Measurements from ENCODE around the gene GZMM.

The GZMM gene

DNA sequence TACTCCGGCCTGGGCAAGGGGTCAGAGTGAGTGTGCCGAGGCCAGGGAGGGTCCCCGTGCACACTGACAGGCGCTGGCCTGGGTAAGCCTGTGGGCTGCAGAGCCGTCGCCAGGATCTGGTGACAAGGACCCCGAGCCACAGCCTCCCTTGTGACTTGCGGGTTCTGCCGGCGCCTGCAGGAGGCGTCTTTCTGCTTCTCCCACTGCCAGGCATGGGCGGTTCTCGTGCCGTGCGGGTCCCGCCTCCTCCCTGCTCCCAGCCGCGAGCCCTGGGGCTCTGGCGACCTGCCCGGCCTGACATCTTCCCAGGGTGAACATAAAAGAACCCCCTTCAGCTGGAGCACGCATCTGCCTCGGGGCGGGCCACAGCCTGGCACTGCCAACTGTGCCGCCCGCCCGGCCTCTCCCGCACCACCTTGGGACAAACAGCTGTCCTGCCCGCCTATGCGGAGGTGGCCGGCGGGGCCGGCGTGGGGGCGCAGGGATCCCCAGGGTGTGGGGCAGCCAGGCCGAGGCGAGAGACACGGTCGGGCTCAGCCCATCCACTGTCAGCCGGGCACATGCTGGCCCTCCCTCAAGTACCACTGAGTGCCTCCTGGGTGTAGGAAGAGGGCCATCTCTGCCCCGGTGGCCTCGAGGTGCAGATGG, 44.4 kb downstream of the GZMM start (continued):
- TF ChIP-seq ZNF623 (tag by site-specific recombination; IDR thresholded peaks at IDR 0.05) (0 out of 2 replicates have a peak, but pooled peaks have one; percentile 13), ZXDB (tag by site-specific recombination; IDR thresholded peaks at IDR 0.05) (peak; percentile 41), ZNF214 (tag by site-specific recombination; IDR thresholded peaks at IDR 0.05; ENCODE audit: borderline replicate concordance) (no peak), ZNF473 (tag by site-specific recombination; IDR thresholded peaks at IDR 0.05) (no peak), ZSCAN30 (tag by site-specific recombination; IDR thresholded peaks at IDR 0.05) (no peak), YY1 (tag by site-specific recombination; IDR thresholded peaks at IDR 0.05) (no peak), SCRT2 (tag by site-specific recombination; IDR thresholded peaks at IDR 0.05) (no peak), ZNF785 (tag by site-specific recombination; IDR thresholded peaks at IDR 0.05) (no peak), ZNF677 (tag by site-specific recombination; IDR thresholded peaks at IDR 0.05) (no peak), GLIS1 (tag by site-specific recombination; IDR thresholded peaks at IDR 0.05) (peak; percentile 65), ZNF121 (tag by site-specific recombination; IDR thresholded peaks at IDR 0.05) (no peak), CTCF (tag by site-specific recombination; IDR thresholded peaks at IDR 0.05) (peak; percentile 26; the same call in 1 of the 2 replicates), ZNF175 (tag by site-specific recombination; IDR thresholded peaks at IDR 0.05) (no peak), IKZF3 (tag by site-specific recombination; IDR thresholded peaks at IDR 0.05) (peak; percentile 81), SALL2 (tag by site-specific recombination; IDR thresholded peaks at IDR 0.05; ENCODE audit: borderline replicate concordance) (no peak), ZNF2 (tag by site-specific recombination; IDR thresholded peaks at IDR 0.05) (0 out of 2 replicates have a peak, but pooled peaks have one; percentile 43), ZNF155 (tag by site-specific recombination; IDR thresholded peaks at IDR 0.05) (no peak), ZNF394 (tag by site-specific recombination; IDR thresholded peaks at IDR 0.05; ENCODE audit: borderline replicate concordance) (no peak; the same call in 1 of the 2 replicates), KLF16 (tag by site-specific recombination; IDR thresholded peaks at IDR 0.05) (peak; percentile 42; the same call in 1 of the 2 replicates), ELK4 (IDR thresholded peaks at IDR 0.05; ENCODE audit: borderline replicate concordance, low read depth, low read length) (no peak), ZBTB20 (tag by site-specific recombination; IDR thresholded peaks at IDR 0.05) (peak; percentile 73; the same call in 1 of the 2 replicates), HOXA7 (CRISPR knock-in tag; IDR thresholded peaks at IDR 0.05; ENCODE audit: borderline replicate concordance) (no peak), ZNF660 (tag by site-specific recombination; IDR thresholded peaks at IDR 0.05) (no peak), ZNF341 (tag by site-specific recombination; IDR thresholded peaks at IDR 0.05; ENCODE audit: low read depth) (peak; percentile 40; the same call in 1 of the 2 replicates), EGR2 (tag by site-specific recombination; IDR thresholded peaks at IDR 0.05; ENCODE audit: low read depth) (peak; percentile 50; the same call in 1 of the 2 replicates), GLI2 (tag by site-specific recombination; IDR thresholded peaks at IDR 0.05; ENCODE audit: borderline replicate concordance, low read depth) (no peak), TRIM28 (IDR thresholded peaks at IDR 0.05; ENCODE audit: borderline replicate concordance, low read length) (no peak)
- TF ChIP-seq, protein P1, sequence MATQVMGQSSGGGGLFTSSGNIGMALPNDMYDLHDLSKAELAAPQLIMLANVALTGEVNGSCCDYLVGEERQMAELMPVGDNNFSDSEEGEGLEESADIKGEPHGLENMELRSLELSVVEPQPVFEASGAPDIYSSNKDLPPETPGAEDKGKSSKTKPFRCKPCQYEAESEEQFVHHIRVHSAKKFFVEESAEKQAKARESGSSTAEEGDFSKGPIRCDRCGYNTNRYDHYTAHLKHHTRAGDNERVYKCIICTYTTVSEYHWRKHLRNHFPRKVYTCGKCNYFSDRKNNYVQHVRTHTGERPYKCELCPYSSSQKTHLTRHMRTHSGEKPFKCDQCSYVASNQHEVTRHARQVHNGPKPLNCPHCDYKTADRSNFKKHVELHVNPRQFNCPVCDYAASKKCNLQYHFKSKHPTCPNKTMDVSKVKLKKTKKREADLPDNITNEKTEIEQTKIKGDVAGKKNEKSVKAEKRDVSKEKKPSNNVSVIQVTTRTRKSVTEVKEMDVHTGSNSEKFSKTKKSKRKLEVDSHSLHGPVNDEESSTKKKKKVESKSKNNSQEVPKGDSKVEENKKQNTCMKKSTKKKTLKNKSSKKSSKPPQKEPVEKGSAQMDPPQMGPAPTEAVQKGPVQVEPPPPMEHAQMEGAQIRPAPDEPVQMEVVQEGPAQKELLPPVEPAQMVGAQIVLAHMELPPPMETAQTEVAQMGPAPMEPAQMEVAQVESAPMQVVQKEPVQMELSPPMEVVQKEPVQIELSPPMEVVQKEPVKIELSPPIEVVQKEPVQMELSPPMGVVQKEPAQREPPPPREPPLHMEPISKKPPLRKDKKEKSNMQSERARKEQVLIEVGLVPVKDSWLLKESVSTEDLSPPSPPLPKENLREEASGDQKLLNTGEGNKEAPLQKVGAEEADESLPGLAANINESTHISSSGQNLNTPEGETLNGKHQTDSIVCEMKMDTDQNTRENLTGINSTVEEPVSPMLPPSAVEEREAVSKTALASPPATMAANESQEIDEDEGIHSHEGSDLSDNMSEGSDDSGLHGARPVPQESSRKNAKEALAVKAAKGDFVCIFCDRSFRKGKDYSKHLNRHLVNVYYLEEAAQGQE (tag by site-specific recombination; IDR thresholded peaks at IDR 0.05) = no peak
- TF ChIP-seq, protein P2, sequence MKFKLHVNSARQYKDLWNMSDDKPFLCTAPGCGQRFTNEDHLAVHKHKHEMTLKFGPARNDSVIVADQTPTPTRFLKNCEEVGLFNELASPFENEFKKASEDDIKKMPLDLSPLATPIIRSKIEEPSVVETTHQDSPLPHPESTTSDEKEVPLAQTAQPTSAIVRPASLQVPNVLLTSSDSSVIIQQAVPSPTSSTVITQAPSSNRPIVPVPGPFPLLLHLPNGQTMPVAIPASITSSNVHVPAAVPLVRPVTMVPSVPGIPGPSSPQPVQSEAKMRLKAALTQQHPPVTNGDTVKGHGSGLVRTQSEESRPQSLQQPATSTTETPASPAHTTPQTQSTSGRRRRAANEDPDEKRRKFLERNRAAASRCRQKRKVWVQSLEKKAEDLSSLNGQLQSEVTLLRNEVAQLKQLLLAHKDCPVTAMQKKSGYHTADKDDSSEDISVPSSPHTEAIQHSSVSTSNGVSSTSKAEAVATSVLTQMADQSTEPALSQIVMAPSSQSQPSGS (tag by site-specific recombination; IDR thresholded peaks at IDR 0.05; ENCODE audit: low read depth) = no peak
